GM12891 (cell line): ENCODE data around the gene SND1.

Experiments
- POLR2A ChIP-seq: IDR thresholded peaks from 2 replicates; pipeline ENCODE4 v1.6.1; 2011; ENCODE audit warnings: low read depth, low read length, control low read depth
- POLR2AphosphoS5 ChIP-seq: IDR thresholded peaks from 2 replicates; pipeline ENCODE4 v1.6.1; 2011; ENCODE audit warnings: low read depth, low read length, control low read depth
- POU2F2 ChIP-seq: IDR thresholded peaks from 2 replicates; pipeline ENCODE4 v1.6.1; 2011; ENCODE audit warnings: low read depth, mild to moderate bottlenecking, control low read depth, low read length, moderate library complexity
- TAF1 ChIP-seq: IDR thresholded peaks from 2 replicates; pipeline ENCODE4 v1.6.1; 2011; ENCODE audit warnings: low read depth, low read length, control low read depth

DNA sequence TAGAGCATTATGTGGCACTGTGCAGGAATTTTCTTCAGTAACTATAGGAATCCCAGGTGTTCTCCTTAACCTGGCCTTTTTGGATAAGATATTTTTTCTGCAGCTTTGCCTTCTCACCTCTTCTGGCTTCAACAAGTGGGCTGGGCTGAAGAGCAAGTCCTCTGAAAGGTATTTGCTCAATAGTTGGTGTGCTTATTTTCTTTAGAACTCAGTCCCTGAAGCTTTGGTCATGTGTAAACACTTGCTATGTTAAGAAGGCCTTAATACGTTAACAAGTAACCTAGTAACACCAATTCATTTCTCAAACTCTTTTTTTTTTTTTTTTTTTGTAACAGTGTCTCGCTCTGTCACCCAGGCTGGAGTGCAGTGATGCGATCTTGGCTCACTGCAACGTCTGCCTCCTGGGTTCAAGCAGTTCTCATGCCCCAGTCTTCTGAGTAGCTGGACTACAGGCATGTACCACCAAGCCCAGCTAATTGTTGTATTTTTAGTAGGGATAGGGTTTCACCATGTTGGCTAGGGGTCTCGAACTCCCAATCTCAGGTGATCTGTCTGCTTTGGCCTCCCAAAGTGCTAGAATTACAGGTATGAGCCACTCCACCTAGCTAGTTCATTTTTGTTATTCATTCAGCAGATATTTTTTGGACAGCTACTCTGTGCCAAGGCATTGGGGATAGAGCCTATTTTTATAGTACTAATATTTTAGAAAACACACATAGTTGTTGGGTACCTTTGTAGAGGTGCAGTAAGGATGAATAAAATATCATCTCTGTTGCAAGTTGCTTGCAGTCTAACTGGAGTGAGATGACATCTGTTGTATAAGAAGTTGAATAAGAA lies 164.6 kb downstream of the SND1 start:
- TF ChIP-seq POLR2AphosphoS5, result no peak
- TF ChIP-seq POLR2A, result no peak
- TF ChIP-seq POU2F2, result no peak
- TF ChIP-seq TAF1, result no peak
